HCT116 (cell line): ENCODE measurements around the gene EXOC4. TPM values are rescaled to one million over a fixed set of nuclear protein-coding genes. Genes with fewer than 3 reads are reported as not detected.

Experiments used
- ATAC-seq: fragments of 200-7000 bp; cut with Tn5 transposase; 2 replicates; pipeline ENCODE4 v1.9.1; 2020; ENCODE audit warnings: mild to moderate bottlenecking, moderate library complexity
- BruUV-seq: library from RNA; stranded (reverse); fragments of 400-500 nt; replicated peaks from 2 replicates; lab custom pipeline; 2021; lab: Mats Ljungman, UMichigan
- CTCF ChIA-PET: fragments of 300-600 bp; sonication (Branson Sonifier 250); formaldehyde crosslinking; loops from one replicate; lab custom pipeline; 2021; ENCODE audit warnings: antibody characterized with exemption; lab: Charles Lee
- POLR2A ChIA-PET: fragments of 300-600, 350-600 bp; sonication (Branson Sonifier 250); formaldehyde crosslinking; loops from one replicate; lab custom pipeline; 2021; ENCODE audit warnings: antibody characterized with exemption; lab: Charles Lee
- RAD21 ChIA-PET, 2 experiments: fragments of 300-600 bp; sonication (Branson Sonifier 250); formaldehyde crosslinking; loops; one replicate each; lab custom pipeline; 2023; ENCODE audit warnings: low total read pairs in 2 of 2; ENCODE audit not compliant: uncharacterized antibody in 2 of 2, unreplicated experiment in 2 of 2, low non-redundant PET in 1 of 2; lab: Charles Lee
- DNase-seq: peaks from one replicate; pipeline ENCODE4 v3.0.0-alpha.2; 2010; ENCODE audit warnings: low read depth, low spot score
- H2AFZ ChIP-seq: fragments of 200-600 bp; shearing (Covaris generic), sonication (generic); 2 replicates; pipeline ENCODE4 v1.6.1; 2017; ENCODE audit warnings: low read depth, mixed run types, mixed read lengths, antibody characterized with exemption, low read length; ENCODE audit not compliant: poor library complexity, severe bottlenecking
- H3K27ac ChIP-seq: 2 replicates; pipeline ENCODE4 v1.5.1; 2012; ENCODE audit warnings: low read depth, low read length
- H3K27me3 ChIP-seq: fragments of 200-600 bp; sonication (generic); 2 replicates; pipeline ENCODE4 v1.6.1; 2016; ENCODE audit warnings: mixed run types, low read length, mixed read lengths; ENCODE audit not compliant: insufficient read depth
- H3K36me3 ChIP-seq, 2 experiments: fragments of 200-500 bp in 1 of 2; fragments of 200-600 bp in 1 of 2; sonication (Bioruptor generic) in 1 of 2; sonication (generic) in 1 of 2; 2 replicates each; pipeline versions ENCODE4 v1.5.1 to v1.6.1; 2014 to 2016; ENCODE audit warnings: low read length in 2 of 2, inconsistent platforms in 1 of 2, mixed read lengths in 1 of 2, mixed run types in 1 of 2; ENCODE audit not compliant: insufficient read depth in 2 of 2, control insufficient read depth in 1 of 2
- H3K4me1 ChIP-seq, 2 experiments: fragments of 200-600 bp in 1 of 2; sonication (generic) in 1 of 2; 2 replicates each; pipeline versions ENCODE4 v1.5.1 to v1.6.1; 2012 to 2017; ENCODE audit warnings: low read length in 2 of 2, inconsistent platforms in 1 of 2, mild to moderate bottlenecking in 1 of 2, mixed read lengths in 1 of 2, mixed run types in 1 of 2, moderate library complexity in 1 of 2; ENCODE audit not compliant: insufficient read depth in 2 of 2, control insufficient read depth in 1 of 2
- H3K4me2 ChIP-seq: fragments of 200-600 bp; sonication (generic); 2 replicates; pipeline ENCODE4 v1.6.1; 2017; ENCODE audit warnings: mixed run types, low read length, mixed read lengths
- H3K4me3 ChIP-seq, 2 experiments: fragments of 200-600 bp in 1 of 2; sonication (generic) in 1 of 2; replicated peaks in 1 of 2; 2 replicates each; pipeline ENCODE4 v1.5.1; 2011 to 2016; ENCODE audit warnings: low read length in 2 of 2, control low read depth in 1 of 2, low read depth in 1 of 2, mild to moderate bottlenecking in 1 of 2, mixed read lengths in 1 of 2, mixed run types in 1 of 2
- H3K79me2 ChIP-seq: fragments of 200-600 bp; sonication (generic); 2 replicates; pipeline ENCODE4 v1.6.1; 2017; ENCODE audit warnings: mild to moderate bottlenecking, mixed run types, low read length, moderate library complexity, mixed read lengths; ENCODE audit not compliant: insufficient read depth
- H3K9ac ChIP-seq: fragments of 200-600 bp; sonication (generic); 2 replicates; pipeline ENCODE4 v1.6.1; 2016; ENCODE audit warnings: low read length, mixed read lengths
- H3K9me2 ChIP-seq: fragments of 200-600 bp; sonication (generic), shearing (Covaris generic); 2 replicates; pipeline ENCODE4 v1.6.1; 2017; ENCODE audit warnings: mixed run types, mild to moderate bottlenecking, moderate library complexity; ENCODE audit not compliant: insufficient read depth
- H3K9me3 ChIP-seq, 2 experiments: fragments of 200-500 bp in 1 of 2; fragments of 200-600 bp in 1 of 2; sonication (Bioruptor generic) in 1 of 2; sonication (generic) in 1 of 2; 2 replicates each; pipeline ENCODE4 v1.6.1; 2014 to 2017; ENCODE audit warnings: low read length in 2 of 2, mixed read lengths in 2 of 2, inconsistent platforms in 1 of 2, low read depth in 1 of 2, mild to moderate bottlenecking in 1 of 2, mixed run types in 1 of 2, moderate library complexity in 1 of 2; ENCODE audit not compliant: control insufficient read depth in 1 of 2, insufficient read depth in 1 of 2
- H4K20me1 ChIP-seq: fragments of 200-600 bp; sonication (generic), shearing (Covaris generic); 2 replicates; pipeline ENCODE4 v1.6.1; 2017; ENCODE audit warnings: mixed run types, mild to moderate bottlenecking, moderate library complexity; ENCODE audit not compliant: insufficient read depth
- ELF1 ChIP-seq: IDR thresholded peaks from 2 replicates; pipeline ENCODE4 v1.6.1; 2012; ENCODE audit warnings: low read depth, borderline replicate concordance
- FOSL1 ChIP-seq: IDR thresholded peaks from 2 replicates; pipeline ENCODE4 v1.6.1; 2012; ENCODE audit warnings: low read depth
- JUND ChIP-seq: IDR thresholded peaks from 2 replicates; pipeline ENCODE4 v1.6.1; 2012
- POLR2A ChIP-seq: IDR thresholded peaks from 2 replicates; pipeline ENCODE4 v1.7.0; 2011; ENCODE audit warnings: borderline replicate concordance; ENCODE audit not compliant: insufficient read depth, insufficient read length; ENCODE audit errors: extremely low read depth
- POLR2AphosphoS5 ChIP-seq: IDR thresholded peaks from 2 replicates; pipeline ENCODE4 v1.6.1; 2011; ENCODE audit warnings: mild to moderate bottlenecking, low read depth, low read length, moderate library complexity
- RAD21 ChIP-seq: IDR thresholded peaks from 2 replicates; pipeline ENCODE4 v1.6.1; 2012; ENCODE audit warnings: low read depth, mild to moderate bottlenecking
- SIN3A ChIP-seq: IDR thresholded peaks from 2 replicates; pipeline ENCODE4 v1.6.1; 2012; ENCODE audit warnings: low read depth
- SP1 ChIP-seq: IDR thresholded peaks from 2 replicates; pipeline ENCODE4 v1.6.1; 2012; ENCODE audit warnings: low read depth
- SRF ChIP-seq: IDR thresholded peaks from 2 replicates; pipeline ENCODE4 v1.6.1; 2012; ENCODE audit warnings: low read depth
- TCF7L2 ChIP-seq: IDR thresholded peaks from 2 replicates; pipeline ENCODE4 v1.7.0; 2011; ENCODE audit warnings: borderline replicate concordance, inconsistent platforms; ENCODE audit not compliant: insufficient read depth, insufficient read length; ENCODE audit errors: extremely low read depth
- YY1 ChIP-seq: IDR thresholded peaks from 2 replicates; pipeline ENCODE4 v1.6.1; 2011; ENCODE audit warnings: low read length, low read depth, moderate library complexity, mild to moderate bottlenecking; ENCODE audit not compliant: insufficient replicate concordance; ENCODE audit errors: extremely low read depth
- ZBTB33 ChIP-seq: IDR thresholded peaks from 2 replicates; pipeline ENCODE4 v1.6.1; 2011; ENCODE audit warnings: mild to moderate bottlenecking, low read length, moderate library complexity; ENCODE audit not compliant: insufficient replicate concordance; ENCODE audit errors: extremely low read depth
- ZFX ChIP-seq: fragments of 450-650 bp; IDR thresholded peaks from 2 replicates; pipeline ENCODE4 v1.6.1; 2017
- ZNF274 ChIP-seq: fragments of 200-500 bp; sonication (Bioruptor generic); IDR thresholded peaks from 2 replicates; pipeline ENCODE4 v1.6.1; 2014; ENCODE audit warnings: mild to moderate bottlenecking, low read depth, low read length, inconsistent platforms
- intact Hi-C: fragments of 100-400 bp; cut with micrococcal nuclease; formaldehyde crosslinking; loops from 2 replicates; pipeline ENCODE4 v1.10.0; 2022
- total RNA-seq: library from RNA; stranded (reverse); gene quantifications from one replicate; pipeline ENCODE4 v1.2.1, GENCODE V29; 2021; ENCODE audit not compliant: unreplicated experiment
- TF ChIP-seq, protein P1 (sequence below): IDR thresholded peaks from 2 replicates; pipeline ENCODE4 v1.6.1; 2012
- TF ChIP-seq, protein P2 (sequence below): IDR thresholded peaks from 2 replicates; pipeline ENCODE4 v1.6.1; 2012
- TF ChIP-seq, protein P3 (sequence below): IDR thresholded peaks from 2 replicates; pipeline ENCODE4 v1.6.1; 2012; ENCODE audit warnings: low read depth
- TF ChIP-seq, protein P4 (sequence below), 3 experiments: fragments of 200-600 bp in 1 of 3; sonication (generic) in 1 of 3; IDR thresholded peaks in 2 of 3; conservative IDR thresholded peaks in 1 of 3; 2 replicates each; pipeline ENCODE4 v1.5.1; 2012 to 2017; ENCODE audit warnings: low read depth in 2 of 3, low read length in 2 of 3, antibody characterized with exemption in 1 of 3, borderline replicate concordance in 1 of 3, control low read depth in 1 of 3, mild to moderate bottlenecking in 1 of 3, mixed read lengths in 1 of 3, mixed run types in 1 of 3, moderate library complexity in 1 of 3; ENCODE audit not compliant: insufficient read depth in 1 of 3

The EXOC4 gene
- total RNA-seq, 1 experiment from 2014 or later, result 40.3 TPM

DNA sequence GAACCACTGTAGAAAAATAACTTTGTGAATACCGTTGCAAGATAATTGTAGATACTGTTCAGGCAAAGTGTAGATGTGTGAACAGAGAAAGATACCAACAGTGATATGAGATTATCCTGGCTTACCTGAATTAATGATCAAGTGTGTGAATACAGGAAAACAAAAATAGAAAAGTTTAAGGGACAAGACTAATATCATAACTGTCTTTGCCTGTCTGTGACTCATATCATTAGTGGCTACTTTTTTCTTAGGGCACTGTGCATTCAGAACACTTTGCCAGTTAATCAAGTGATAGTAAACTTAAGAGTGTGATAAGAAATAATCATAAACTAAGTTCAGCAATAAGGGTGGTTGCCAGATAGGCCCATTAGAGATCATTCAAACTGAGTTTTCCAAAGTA, 551.2 kb downstream of the EXOC4 start:
- H3K9ac ChIP-seq, result no peak overlapping the region
- no peak overlapping the region for H3K4me3 ChIP-seq
- H3K9me2 ChIP-seq, result no peaks in the 10 kb centered on the region
- ChIA-PET POLR2A (no interaction called here), CTCF (no interaction called here), RAD21 (no interaction called here)
- no peaks in the 10 kb centered on the region for H3K27me3 ChIP-seq
- TF ChIP-seq ZFX (no peak), SRF (no peak), ZBTB33 (no peak), ZNF274 (no peak), POLR2AphosphoS5 (no peak), YY1 (no peak), JUND (no peak), POLR2A (no peak), SP1 (no peak), SIN3A (no peak), ELF1 (no peak), RAD21 (no peak), FOSL1 (no peak), TCF7L2 (no peak)
- TF ChIP-seq, protein P1, sequence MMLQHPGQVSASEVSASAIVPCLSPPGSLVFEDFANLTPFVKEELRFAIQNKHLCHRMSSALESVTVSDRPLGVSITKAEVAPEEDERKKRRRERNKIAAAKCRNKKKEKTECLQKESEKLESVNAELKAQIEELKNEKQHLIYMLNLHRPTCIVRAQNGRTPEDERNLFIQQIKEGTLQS, result no peak
- TF ChIP-seq, protein P2, sequence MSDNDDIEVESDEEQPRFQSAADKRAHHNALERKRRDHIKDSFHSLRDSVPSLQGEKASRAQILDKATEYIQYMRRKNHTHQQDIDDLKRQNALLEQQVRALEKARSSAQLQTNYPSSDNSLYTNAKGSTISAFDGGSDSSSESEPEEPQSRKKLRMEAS, result no peak
- TF ChIP-seq, protein P3, sequence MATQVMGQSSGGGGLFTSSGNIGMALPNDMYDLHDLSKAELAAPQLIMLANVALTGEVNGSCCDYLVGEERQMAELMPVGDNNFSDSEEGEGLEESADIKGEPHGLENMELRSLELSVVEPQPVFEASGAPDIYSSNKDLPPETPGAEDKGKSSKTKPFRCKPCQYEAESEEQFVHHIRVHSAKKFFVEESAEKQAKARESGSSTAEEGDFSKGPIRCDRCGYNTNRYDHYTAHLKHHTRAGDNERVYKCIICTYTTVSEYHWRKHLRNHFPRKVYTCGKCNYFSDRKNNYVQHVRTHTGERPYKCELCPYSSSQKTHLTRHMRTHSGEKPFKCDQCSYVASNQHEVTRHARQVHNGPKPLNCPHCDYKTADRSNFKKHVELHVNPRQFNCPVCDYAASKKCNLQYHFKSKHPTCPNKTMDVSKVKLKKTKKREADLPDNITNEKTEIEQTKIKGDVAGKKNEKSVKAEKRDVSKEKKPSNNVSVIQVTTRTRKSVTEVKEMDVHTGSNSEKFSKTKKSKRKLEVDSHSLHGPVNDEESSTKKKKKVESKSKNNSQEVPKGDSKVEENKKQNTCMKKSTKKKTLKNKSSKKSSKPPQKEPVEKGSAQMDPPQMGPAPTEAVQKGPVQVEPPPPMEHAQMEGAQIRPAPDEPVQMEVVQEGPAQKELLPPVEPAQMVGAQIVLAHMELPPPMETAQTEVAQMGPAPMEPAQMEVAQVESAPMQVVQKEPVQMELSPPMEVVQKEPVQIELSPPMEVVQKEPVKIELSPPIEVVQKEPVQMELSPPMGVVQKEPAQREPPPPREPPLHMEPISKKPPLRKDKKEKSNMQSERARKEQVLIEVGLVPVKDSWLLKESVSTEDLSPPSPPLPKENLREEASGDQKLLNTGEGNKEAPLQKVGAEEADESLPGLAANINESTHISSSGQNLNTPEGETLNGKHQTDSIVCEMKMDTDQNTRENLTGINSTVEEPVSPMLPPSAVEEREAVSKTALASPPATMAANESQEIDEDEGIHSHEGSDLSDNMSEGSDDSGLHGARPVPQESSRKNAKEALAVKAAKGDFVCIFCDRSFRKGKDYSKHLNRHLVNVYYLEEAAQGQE, result no peak
- TF ChIP-seq, protein P4, sequence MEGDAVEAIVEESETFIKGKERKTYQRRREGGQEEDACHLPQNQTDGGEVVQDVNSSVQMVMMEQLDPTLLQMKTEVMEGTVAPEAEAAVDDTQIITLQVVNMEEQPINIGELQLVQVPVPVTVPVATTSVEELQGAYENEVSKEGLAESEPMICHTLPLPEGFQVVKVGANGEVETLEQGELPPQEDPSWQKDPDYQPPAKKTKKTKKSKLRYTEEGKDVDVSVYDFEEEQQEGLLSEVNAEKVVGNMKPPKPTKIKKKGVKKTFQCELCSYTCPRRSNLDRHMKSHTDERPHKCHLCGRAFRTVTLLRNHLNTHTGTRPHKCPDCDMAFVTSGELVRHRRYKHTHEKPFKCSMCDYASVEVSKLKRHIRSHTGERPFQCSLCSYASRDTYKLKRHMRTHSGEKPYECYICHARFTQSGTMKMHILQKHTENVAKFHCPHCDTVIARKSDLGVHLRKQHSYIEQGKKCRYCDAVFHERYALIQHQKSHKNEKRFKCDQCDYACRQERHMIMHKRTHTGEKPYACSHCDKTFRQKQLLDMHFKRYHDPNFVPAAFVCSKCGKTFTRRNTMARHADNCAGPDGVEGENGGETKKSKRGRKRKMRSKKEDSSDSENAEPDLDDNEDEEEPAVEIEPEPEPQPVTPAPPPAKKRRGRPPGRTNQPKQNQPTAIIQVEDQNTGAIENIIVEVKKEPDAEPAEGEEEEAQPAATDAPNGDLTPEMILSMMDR (IDR thresholded peaks at IDR 0.05 in 2 of 3, conservative IDR thresholded peaks at IDR 0.05 in 1 of 3; ENCODE audit: borderline replicate concordance in 1 of 3, insufficient read depth in 1 of 3, low read depth in 2 of 3, low read length in 2 of 3), result no peak
- no peak overlapping the region for H3K27ac ChIP-seq
- no peak overlapping the region for H3K4me2 ChIP-seq
- DNase-seq (no peak), ATAC-seq (no peak)
- no TSS peak for BruUV-seq
- no peak overlapping the region for H2AFZ ChIP-seq
- H3K36me3 ChIP-seq, result no peaks in the 10 kb centered on the region
- H3K9me3 ChIP-seq, result no peaks in the 10 kb centered on the region
- H3K79me2 ChIP-seq, result no peaks in the 10 kb centered on the region
- intact Hi-C loops, result no loop called here
- no peaks in the 10 kb centered on the region for H3K4me1 ChIP-seq
- H4K20me1 ChIP-seq, result no peaks in the 10 kb centered on the region
